Hematopoietic multipotent progenitor cell treated with erythropoietin and hydrocortisone succinate and interleukin-3 and kit ligand, for 4 days (in vitro differentiated cells): Measurements from ENCODE around the gene ZBTB1.
"Not testable (repeated sequence)": the region's sequence is repeated elsewhere in the genome, so short reads cannot be mapped to it uniquely, and the experiment has no call there.

Experiments used
- DNase-seq: peaks from one replicate; pipeline ENCODE4 v3.0.0-alpha.2; 2015

The ZBTB1 gene

GRCh38 chr14:64536488-64537245 is 32.1 kb downstream of the ZBTB1 start:
- DNase-seq: no peak

GRCh38 chr14:64540208-64541202 is 35.9 kb downstream of the ZBTB1 start, which contains the start of gene HSPA2:
Gene HSPA2, plus strand, starts transcription at chr14:64540741. Its CDS starts 109 bp downstream, at chr14:64540850.
- peak; percentile 99 for DNase-seq

DNA sequence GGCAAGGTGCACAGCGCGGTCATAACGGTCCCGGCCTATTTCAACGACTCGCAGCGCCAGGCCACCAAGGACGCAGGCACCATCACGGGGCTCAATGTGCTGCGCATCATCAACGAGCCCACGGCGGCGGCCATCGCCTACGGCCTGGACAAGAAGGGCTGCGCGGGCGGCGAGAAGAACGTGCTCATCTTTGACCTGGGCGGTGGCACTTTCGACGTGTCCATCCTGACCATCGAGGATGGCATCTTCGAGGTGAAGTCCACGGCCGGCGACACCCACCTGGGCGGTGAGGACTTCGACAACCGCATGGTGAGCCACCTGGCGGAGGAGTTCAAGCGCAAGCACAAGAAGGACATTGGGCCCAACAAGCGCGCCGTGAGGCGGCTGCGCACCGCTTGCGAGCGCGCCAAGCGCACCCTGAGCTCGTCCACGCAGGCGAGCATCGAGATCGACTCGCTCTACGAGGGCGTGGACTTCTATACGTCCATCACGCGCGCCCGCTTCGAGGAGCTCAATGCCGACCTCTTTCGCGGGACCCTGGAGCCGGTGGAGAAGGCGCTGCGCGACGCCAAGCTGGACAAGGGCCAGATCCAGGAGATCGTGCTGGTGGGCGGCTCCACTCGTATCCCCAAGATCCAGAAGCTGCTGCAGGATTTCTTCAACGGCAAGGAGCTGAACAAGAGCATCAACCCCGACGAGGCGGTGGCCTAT is 36.8 kb downstream of the ZBTB1 start:
- DNase-seq: peak; percentile 32

GRCh38 chr14:64541972-64542835 is 37.6 kb downstream of the ZBTB1 start:
- DNase-seq: no peak

GRCh38 chr14:64542836-64543201 is 38.2 kb downstream of the ZBTB1 start:
- no peak for DNase-seq

GRCh38 chr14:64544607-64545312 is 40.2 kb downstream of the ZBTB1 start:
- DNase-seq: no peak

GRCh38 chr14:64549016-64549415 is 44.4 kb downstream of the ZBTB1 start:
- no peak for DNase-seq

DNA sequence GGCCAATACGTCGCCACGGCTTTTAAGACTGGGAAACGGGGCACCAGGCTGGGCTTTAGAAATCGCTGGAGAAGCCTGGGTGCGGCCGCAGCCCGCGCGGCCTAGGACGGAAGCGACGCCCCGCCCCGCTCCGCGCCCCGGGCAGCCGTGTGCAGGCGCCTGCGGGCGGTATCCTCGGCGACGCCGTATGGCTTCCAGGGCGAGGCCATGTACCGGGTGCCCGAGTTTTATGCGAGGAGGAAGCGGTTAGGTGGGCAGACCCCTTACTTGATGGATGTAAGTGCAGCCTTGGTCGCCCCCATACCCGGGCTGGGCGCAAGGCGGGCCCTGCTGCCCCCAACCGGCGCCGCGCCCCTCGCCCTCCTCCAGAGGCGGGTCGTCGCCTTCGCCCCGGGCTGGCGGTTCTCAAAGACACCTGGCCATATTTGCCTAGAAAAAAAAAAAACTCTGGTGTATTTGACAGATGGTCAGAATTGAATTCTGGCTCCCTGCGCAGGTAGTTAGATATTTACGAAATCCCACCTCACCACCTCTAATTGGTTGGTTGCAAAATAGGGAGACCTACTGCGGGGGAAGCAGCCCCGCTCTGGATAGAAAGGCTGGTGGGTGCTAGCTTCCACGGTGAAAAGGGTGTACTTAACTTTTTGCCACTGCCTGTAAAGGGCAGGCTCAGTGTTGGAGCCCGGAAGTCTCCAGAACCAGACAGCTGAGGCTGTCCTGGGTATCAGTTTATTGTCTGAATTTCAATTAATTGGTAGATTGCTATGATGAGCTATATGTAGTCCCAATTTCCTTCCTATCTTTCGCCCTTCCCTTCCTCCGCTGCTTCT is 45.4 kb downstream of the ZBTB1 start, which contains the start of gene PPP1R36:
Gene PPP1R36 (plus strand): TSS at position 171 of the 830 bp plus-strand sequence. CDS start 37 bp downstream, at position 208.
- DNase-seq: peak; percentile 74

DNA sequence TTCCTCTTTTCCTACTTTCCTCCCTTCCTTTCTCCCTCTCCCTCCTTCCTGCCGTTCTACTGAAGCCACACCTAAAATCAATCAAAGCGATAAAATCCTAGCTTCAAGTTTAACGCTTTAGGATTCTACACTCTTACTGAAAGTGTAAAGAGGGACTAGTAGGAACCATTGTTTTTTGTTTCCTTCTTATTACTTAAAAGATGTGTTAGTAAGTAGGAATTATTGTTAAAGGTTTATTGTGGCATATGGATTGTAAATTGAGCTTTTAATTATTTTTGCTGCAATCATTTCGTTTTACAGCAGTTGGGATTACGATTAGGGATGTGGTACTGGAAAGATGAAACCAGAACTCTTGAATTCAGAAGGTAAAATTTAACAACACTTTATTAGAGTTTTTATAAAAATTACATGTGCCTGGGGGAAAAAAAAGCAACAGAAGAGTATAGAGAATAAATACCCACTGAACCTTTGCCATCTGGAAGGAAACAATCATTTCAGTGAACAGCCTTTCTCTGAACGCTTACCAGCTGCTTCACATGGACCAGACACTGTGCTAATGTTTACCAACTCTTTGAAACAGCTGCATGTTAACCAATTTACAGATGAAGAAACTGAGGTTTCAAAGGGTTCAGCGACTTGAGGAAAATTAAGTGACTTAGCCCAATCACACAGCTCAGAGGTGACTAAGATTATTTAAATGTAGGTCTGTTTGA is 46.2 kb downstream of the ZBTB1 start:
- DNase-seq: no peak

GRCh38 chr14:64554556-64554955 is 50.0 kb downstream of the ZBTB1 start:
- no peak for DNase-seq

GRCh38 chr14:64556526-64556925 is 52.0 kb downstream of the ZBTB1 start:
- no peak for DNase-seq

DNA sequence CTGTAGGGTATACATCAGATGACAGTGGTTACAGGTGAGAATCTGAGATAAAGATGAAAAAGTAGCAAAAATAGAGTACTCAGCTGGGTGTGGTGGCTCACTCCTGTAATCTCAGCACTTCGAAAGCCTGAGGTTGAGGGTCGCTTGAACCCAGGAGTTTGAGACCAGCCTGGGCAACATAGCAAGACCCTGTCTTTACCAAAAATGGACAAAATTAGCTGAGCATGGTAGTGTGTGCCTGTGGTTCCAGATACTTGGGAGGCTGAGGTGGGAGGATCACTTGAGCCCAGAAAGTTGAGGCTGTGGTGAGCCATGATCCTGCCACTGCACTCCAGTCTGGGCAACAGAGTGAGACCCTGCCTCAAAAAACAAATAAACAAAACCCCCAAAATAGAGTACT is 53.6 kb downstream of the ZBTB1 start:
- DNase-seq: not testable (repeated sequence)

- no peak for DNase-seq
Observed at GRCh38 chr14:64561631-64562030, 57.1 kb downstream of the ZBTB1 start.

GRCh38 chr14:64562436-64562835 is 57.9 kb downstream of the ZBTB1 start:
- no peak for DNase-seq

DNA sequence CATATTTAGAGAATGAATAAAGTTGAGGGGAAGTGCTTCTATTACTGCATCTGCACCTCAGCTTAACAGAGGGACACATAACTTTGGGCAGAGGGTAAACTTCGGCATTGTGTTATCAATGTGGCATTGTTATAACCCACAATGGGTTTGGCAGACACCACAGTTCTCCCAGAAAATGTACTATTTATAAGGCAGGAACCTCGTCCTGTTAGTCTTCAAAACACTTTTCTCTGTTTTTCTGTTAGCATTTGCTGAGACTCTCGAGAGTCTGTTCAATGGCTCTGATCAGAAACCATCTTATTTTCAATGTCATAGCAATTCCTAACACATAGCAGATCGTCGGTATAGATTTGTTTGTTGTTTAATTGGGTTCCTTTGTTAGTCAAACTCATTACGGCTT is 59.1 kb downstream of the ZBTB1 start:
- no peak for DNase-seq

- DNase-seq: no peak
Observed at GRCh38 chr14:64566651-64567122, 62.1 kb downstream of the ZBTB1 start.

DNA sequence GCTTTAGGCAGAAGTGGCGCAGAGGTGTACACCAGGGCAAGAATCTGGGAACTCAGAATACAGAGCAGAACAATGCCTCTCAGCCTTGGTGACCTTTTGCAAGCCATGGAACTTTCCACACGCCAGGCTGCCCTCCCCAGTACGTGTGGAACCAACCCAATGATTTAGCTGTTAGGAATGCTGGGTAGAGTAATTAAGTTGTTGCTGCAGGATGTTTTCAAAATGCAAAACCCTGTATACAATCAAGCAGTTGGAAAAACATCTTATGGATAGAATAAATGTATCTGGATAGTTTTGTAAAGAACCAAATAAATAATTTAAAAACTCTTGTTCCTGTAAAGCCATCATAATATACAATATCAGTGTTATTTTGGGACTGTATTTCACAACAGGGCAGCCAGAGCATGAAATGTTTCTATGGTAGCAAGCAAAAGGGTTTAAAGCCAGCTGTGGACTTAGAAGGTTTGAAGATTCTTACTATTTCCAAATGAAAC is 64.6 kb downstream of the ZBTB1 start:
- DNase-seq: no peak

GRCh38 chr14:64569646-64570045 is 65.1 kb downstream of the ZBTB1 start:
- not testable (repeated sequence) for DNase-seq

- DNase-seq: peak; percentile 73
Observed at GRCh38 chr14:64572386-64573104, 68.0 kb downstream of the ZBTB1 start.
